CD4-positive, alpha-beta T cell (primary cell): ENCODE measurements around the gene EHHADH. TPM values are rescaled to one million over a fixed set of nuclear protein-coding genes. Genes with fewer than 3 reads are reported as not detected.

Experiments
- ATAC-seq: fragments of 200-7000 bp; cut with Tn5 transposase; one replicate; pipeline ENCODE4 v1.10.0; 2022; ENCODE audit warnings: mild to moderate bottlenecking; ENCODE audit not compliant: poor library complexity
- CTCF ChIA-PET: fragments of 350-600 bp; sonication (Branson Sonifier 250); formaldehyde crosslinking; loops from one replicate; lab custom pipeline; 2021; ENCODE audit warnings: antibody characterized with exemption, inconsistent platforms; lab: Charles Lee
- POLR2A ChIA-PET: fragments of 350-600 bp; sonication (Branson Sonifier 250); formaldehyde crosslinking; loops from one replicate; lab custom pipeline; 2021; ENCODE audit warnings: antibody characterized with exemption, inconsistent platforms; lab: Charles Lee
- DNase-seq, 14 experiments: peaks; one replicate each; pipeline ENCODE4 v3.0.0-alpha.2; 2013 to 2020; ENCODE audit warnings: mixed read lengths in 2 of 14
- H3K27ac ChIP-seq, 2 donors: one replicate each; pipeline versions ENCODE4 v1.5.1 to v1.7.0; 2013; ENCODE audit warnings: low read length in 2 of 2, low read depth in 1 of 2, mild to moderate bottlenecking in 1 of 2
- H3K27me3 ChIP-seq, 2 experiments: 1 replicate in 1 of 2; 2 replicates in 1 of 2; pipeline versions ENCODE4 v1.6.1 to v1.7.0; 2013; ENCODE audit warnings: low read length in 2 of 2, control low read depth in 1 of 2, mild to moderate bottlenecking in 1 of 2, moderate library complexity in 1 of 2; ENCODE audit not compliant: insufficient read depth in 2 of 2, control insufficient read depth in 1 of 2
- H3K36me3 ChIP-seq: one replicate; pipeline ENCODE4 v1.6.1; 2013; ENCODE audit warnings: low read length, control low read depth; ENCODE audit not compliant: insufficient read depth
- H3K4me1 ChIP-seq: one replicate; pipeline ENCODE4 v1.6.1; 2013; ENCODE audit warnings: low read length, control low read depth; ENCODE audit not compliant: insufficient read depth
- H3K4me3 ChIP-seq: one replicate; pipeline ENCODE4 v1.5.1; 2013; ENCODE audit warnings: mild to moderate bottlenecking, low read length, moderate library complexity
- H3K9me3 ChIP-seq, 2 experiments: 1 replicate in 1 of 2; 2 replicates in 1 of 2; pipeline versions ENCODE4 v1.6.1 to v1.7.0; 2013; ENCODE audit warnings: low read length in 2 of 2, mild to moderate bottlenecking in 2 of 2, control low read depth in 1 of 2, moderate library complexity in 1 of 2; ENCODE audit not compliant: control insufficient read depth in 1 of 2, insufficient read depth in 1 of 2
- H3K27ac Mint-ChIP-seq: one replicate; pipeline ENCODE4 v1.8.0; 2020; ENCODE audit warnings: mixed read lengths
- H3K27me3 Mint-ChIP-seq: one replicate; pipeline ENCODE4 v1.8.0; 2021; ENCODE audit warnings: mixed read lengths
- H3K36me3 Mint-ChIP-seq: one replicate; pipeline ENCODE4 v1.8.0; 2021; ENCODE audit warnings: low read depth, mixed read lengths
- H3K4me1 Mint-ChIP-seq: one replicate; pipeline ENCODE4 v1.8.0; 2021; ENCODE audit warnings: low read depth, mixed read lengths
- H3K4me3 Mint-ChIP-seq: one replicate; pipeline ENCODE4 v1.8.0; 2020; ENCODE audit warnings: mild to moderate bottlenecking, mixed read lengths
- H3K9me3 Mint-ChIP-seq: one replicate; pipeline ENCODE4 v1.8.0; 2020; ENCODE audit warnings: mixed read lengths
- intact Hi-C, 2 experiments: fragments of 100-400 bp; cut with DNase I in 1 of 2; cut with micrococcal nuclease in 1 of 2; formaldehyde crosslinking; loops; one replicate each; pipeline versions ENCODE4 v1.15.1 to v1.9.0; 2023 to 2025; cut with DNase I, micrococcal nuclease
- total RNA-seq, 174 experiments: library from RNA in 2 of 174; stranded (reverse) in 2 of 174; gene quantifications; one replicate each; pipeline ENCODE4 v1.2.3 and lab custom pipeline; 2021 to 2026
- TF ChIP-seq, protein P1 (sequence below): fragments of 200-600 bp; IDR thresholded peaks from one replicate; pipeline ENCODE4 v1.8.0; 2022; ENCODE audit warnings: antibody characterized with exemption, mild to moderate bottlenecking

EHHADH gene
- total RNA-seq, 2 experiments from 2014 or later, result 0.11 to 0.52 TPM

GRCh38 chr3:185270262-185270955 is 16.6 kb upstream of the EHHADH start:
- H3K9me3 ChIP-seq, result no peaks in the 10 kb centered on the region
- Mint-ChIP-seq H3K4me1 (no peaks in the 10 kb centered on the region), H3K27me3 (peaks cover 73% of the 10 kb centered on the region), H3K27ac (no peak overlapping the region), H3K9me3 (peaks cover 4% of the 10 kb centered on the region), H3K4me3 (no peak overlapping the region), H3K36me3 (no peaks in the 10 kb centered on the region)
- H3K27me3 ChIP-seq, result peaks cover 9 to 16% of the 10 kb centered on the region in 2 experiments
- CTCF ChIA-PET, result interaction anchor here (0.7 kb wide), 1 partner anchor 14 kb away, joined by 3 read pairs; no protein-coding TSS in a partner anchor
- POLR2A ChIA-PET, result no interaction called here
- DNase-seq (peak in 1 of 14 experiments; percentile 12), ATAC-seq (no peak)
- H3K4me3 ChIP-seq, result no peak overlapping the region
- intact Hi-C loops, result no loop called here
- no peaks in the 10 kb centered on the region for H3K36me3 ChIP-seq
- H3K27ac ChIP-seq, result no peak overlapping the region
- TF ChIP-seq, protein P1, sequence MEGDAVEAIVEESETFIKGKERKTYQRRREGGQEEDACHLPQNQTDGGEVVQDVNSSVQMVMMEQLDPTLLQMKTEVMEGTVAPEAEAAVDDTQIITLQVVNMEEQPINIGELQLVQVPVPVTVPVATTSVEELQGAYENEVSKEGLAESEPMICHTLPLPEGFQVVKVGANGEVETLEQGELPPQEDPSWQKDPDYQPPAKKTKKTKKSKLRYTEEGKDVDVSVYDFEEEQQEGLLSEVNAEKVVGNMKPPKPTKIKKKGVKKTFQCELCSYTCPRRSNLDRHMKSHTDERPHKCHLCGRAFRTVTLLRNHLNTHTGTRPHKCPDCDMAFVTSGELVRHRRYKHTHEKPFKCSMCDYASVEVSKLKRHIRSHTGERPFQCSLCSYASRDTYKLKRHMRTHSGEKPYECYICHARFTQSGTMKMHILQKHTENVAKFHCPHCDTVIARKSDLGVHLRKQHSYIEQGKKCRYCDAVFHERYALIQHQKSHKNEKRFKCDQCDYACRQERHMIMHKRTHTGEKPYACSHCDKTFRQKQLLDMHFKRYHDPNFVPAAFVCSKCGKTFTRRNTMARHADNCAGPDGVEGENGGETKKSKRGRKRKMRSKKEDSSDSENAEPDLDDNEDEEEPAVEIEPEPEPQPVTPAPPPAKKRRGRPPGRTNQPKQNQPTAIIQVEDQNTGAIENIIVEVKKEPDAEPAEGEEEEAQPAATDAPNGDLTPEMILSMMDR, result no peak
- H3K4me1 ChIP-seq, result no peaks in the 10 kb centered on the region

DNA sequence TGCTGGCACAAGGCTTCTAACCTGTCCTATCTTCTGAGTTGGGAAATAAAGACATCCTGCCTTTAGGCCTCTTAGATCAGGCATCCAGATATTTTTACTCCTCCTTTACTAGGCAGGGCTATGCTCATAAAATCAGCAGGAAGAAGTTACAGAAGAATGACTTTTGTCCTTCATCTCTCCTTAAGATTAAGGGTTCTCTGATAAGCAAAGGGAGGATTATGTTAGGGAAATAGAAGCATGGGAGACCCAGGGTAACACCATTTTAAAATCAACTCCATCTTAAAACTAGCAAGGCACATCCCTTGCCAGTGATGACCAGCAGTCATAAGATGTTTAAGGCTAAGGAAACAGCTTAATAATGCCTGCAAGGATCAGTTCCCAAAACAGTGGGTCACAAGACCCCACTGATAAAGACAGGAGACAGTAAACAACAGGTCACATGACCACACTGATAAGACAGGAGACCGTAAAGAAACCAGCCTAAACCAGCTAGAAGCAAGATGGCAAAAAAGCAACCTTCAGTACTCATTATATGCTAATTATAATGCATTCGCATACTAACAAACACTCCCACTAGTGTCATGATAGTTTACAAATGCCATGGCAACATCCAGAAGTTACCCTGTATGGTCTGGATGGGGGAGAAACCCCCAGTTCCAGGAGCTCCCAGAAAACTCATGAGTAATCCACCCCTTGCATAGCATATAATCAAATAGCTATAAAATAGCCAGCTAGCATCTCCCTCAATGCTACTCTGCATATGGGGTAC is 14.5 kb upstream of the EHHADH start:
- Mint-ChIP-seq H3K36me3 (no peaks in the 10 kb centered on the region), H3K27ac (no peak overlapping the region), H3K27me3 (peaks cover 66% of the 10 kb centered on the region), H3K4me1 (no peaks in the 10 kb centered on the region), H3K4me3 (no peak overlapping the region), H3K9me3 (no peaks in the 10 kb centered on the region)
- CTCF ChIA-PET, result no interaction called here
- H3K9me3 ChIP-seq, result no peaks in the 10 kb centered on the region
- H3K4me1 ChIP-seq, result no peaks in the 10 kb centered on the region
- peaks cover 9 to 16% of the 10 kb centered on the region in 2 experiments for H3K27me3 ChIP-seq
- TF ChIP-seq, protein P1, result no peak
- no peak overlapping the region for H3K27ac ChIP-seq
- H3K36me3 ChIP-seq, result no peaks in the 10 kb centered on the region
- no peak for ATAC-seq
- POLR2A ChIA-PET, result no interaction called here
- DNase-seq, result no peak
- intact Hi-C loops, result no loop called here
- no peak overlapping the region for H3K4me3 ChIP-seq

- intact Hi-C loops, result no loop called here
- H3K27me3 ChIP-seq, result peaks cover 9 to 11% of the 10 kb centered on the region in 2 experiments
- H3K9me3 ChIP-seq, result no peaks in the 10 kb centered on the region
- TF ChIP-seq, protein P1, result no peak
- no peak overlapping the region for H3K4me3 ChIP-seq
- CTCF ChIA-PET, result no interaction called here
- H3K9me3 Mint-ChIP-seq, result no peaks in the 10 kb centered on the region
- no peak overlapping the region for H3K4me3 Mint-ChIP-seq
- DNase-seq, result no peak
- H3K4me1 Mint-ChIP-seq, result no peaks in the 10 kb centered on the region
- POLR2A ChIA-PET, result no interaction called here
- no peak overlapping the region for H3K27ac Mint-ChIP-seq
- H3K36me3 Mint-ChIP-seq, result no peaks in the 10 kb centered on the region
- H3K27me3 Mint-ChIP-seq, result peaks cover 54% of the 10 kb centered on the region
- no peaks in the 10 kb centered on the region for H3K4me1 ChIP-seq
- no peak overlapping the region for H3K27ac ChIP-seq
- no peaks in the 10 kb centered on the region for H3K36me3 ChIP-seq
- ATAC-seq, result no peak
Observed at GRCh38 chr3:185267193-185267592, 13.3 kb upstream of the EHHADH start.
